Right atrium auricular region (tissue), 2 donors: ENCODE results near the gene TAB2. TPM values are rescaled to one million over a fixed set of nuclear protein-coding genes. Genes with fewer than 3 reads are reported as not detected.

Experiments used
- DNase-seq: peaks from one replicate; pipeline ENCODE4 v3.0.0-alpha.2; 2019; ENCODE audit warnings: low spot score
- H3K27ac ChIP-seq, 2 donors: fragments of 200-600 bp; sonication (generic); 1 replicate in 1 of 2; 2 replicates in 1 of 2; pipeline ENCODE4 v1.5.1; 2016 to 2019
- H3K27me3 ChIP-seq, 2 donors: fragments of 200-600 bp; sonication (generic); one replicate each; pipeline versions ENCODE4 v1.5.1 to v1.6.0; 2017 to 2019
- H3K36me3 ChIP-seq: fragments of 200-600 bp; sonication (generic); one replicate; pipeline ENCODE4 v1.5.1; 2016
- H3K4me1 ChIP-seq, 2 donors: fragments of 200-600 bp; sonication (generic); one replicate each; pipeline versions ENCODE4 v1.5.1 to v1.6.0; 2017 to 2019
- H3K4me3 ChIP-seq, 2 donors: fragments of 200-600 bp; sonication (generic); 1 replicate in 1 of 2; 2 replicates in 1 of 2; pipeline ENCODE4 v1.5.1; 2017 to 2019; ENCODE audit warnings: mild to moderate bottlenecking in 1 of 2, moderate library complexity in 1 of 2
- H3K9me3 ChIP-seq, 2 donors: fragments of 200-600 bp; sonication (generic); one replicate each; pipeline ENCODE4 v1.5.1; 2019
- CTCF ChIP-seq, 2 donors: fragments of 200-600 bp; sonication (generic); IDR thresholded peaks; one replicate each; pipeline ENCODE4 v1.5.1; 2019; ENCODE audit warnings: antibody characterized with exemption in 2 of 2
- total RNA-seq, 2 donors: library from RNA; depleted of rRNA; stranded (reverse); fragments of >200 nt; gene quantifications; one replicate each; pipeline ENCODE4 v1.1.0, GENCODE V29; 2016

Gene TAB2
- total RNA-seq, 2 donors from 2014 or later, result 51.8 to 58.5 TPM

- DNase-seq, result no peak
- Histone ChIP-seq H3K9me3 (no peaks in the 10 kb centered on the region), H3K36me3 (no peaks in the 10 kb centered on the region), H3K4me3 (no peak overlapping the region), H3K4me1 (no peaks in the 10 kb centered on the region), H3K27ac (no peak overlapping the region), H3K27me3 (no peaks in the 10 kb centered on the region)
- no peak for TF ChIP-seq CTCF (IDR thresholded peaks at IDR 0.05)
These were observed 111.1 kb downstream of the TAB2 start for GRCh38 chr6:149428606-149429005.

- no peaks in the 10 kb centered on the region for H3K4me1 ChIP-seq
- no peak for TF ChIP-seq CTCF (IDR thresholded peaks at IDR 0.05)
- no peaks in the 10 kb centered on the region for H3K27me3 ChIP-seq
- H3K36me3 ChIP-seq, result no peaks in the 10 kb centered on the region
- no peaks in the 10 kb centered on the region for H3K9me3 ChIP-seq
- no peak overlapping the region for H3K27ac ChIP-seq
- no peak overlapping the region for H3K4me3 ChIP-seq
- no peak for DNase-seq
These were observed 112.2 kb downstream of the TAB2 start for GRCh38 chr6:149429427-149430360.

- no peak overlapping the region for H3K27ac ChIP-seq
These were observed 114.6 kb downstream of the TAB2 start for GRCh38 chr6:149431905-149432775.

GRCh38 chr6:149433405-149433804, 115.9 kb downstream of the TAB2 start:
- H3K27me3 ChIP-seq, result no peaks in the 10 kb centered on the region
- no peaks in the 10 kb centered on the region for H3K36me3 ChIP-seq
- H3K4me1 ChIP-seq, result no peaks in the 10 kb centered on the region
- TF ChIP-seq CTCF (IDR thresholded peaks at IDR 0.05), result no peak
- H3K4me3 ChIP-seq, result no peak overlapping the region
- no peak overlapping the region for H3K27ac ChIP-seq
- DNase-seq, result no peak
- no peaks in the 10 kb centered on the region for H3K9me3 ChIP-seq

More at GRCh38 chr6:149431905-149432775, 114.6 kb downstream of the TAB2 start:
- no peaks in the 10 kb centered on the region for H3K4me1 ChIP-seq
- no peaks in the 10 kb centered on the region for H3K9me3 ChIP-seq
- no peaks in the 10 kb centered on the region for H3K27me3 ChIP-seq
- no peak overlapping the region for H3K4me3 ChIP-seq
- H3K36me3 ChIP-seq, result no peaks in the 10 kb centered on the region
- peak; percentile 95 for DNase-seq
- peak; percentile 76 to 95 for TF ChIP-seq CTCF (IDR thresholded peaks at IDR 0.05)

GRCh38 chr6:149433881-149434280, 116.4 kb downstream of the TAB2 start:
- no peaks in the 10 kb centered on the region for H3K27me3 ChIP-seq
- TF ChIP-seq CTCF (IDR thresholded peaks at IDR 0.05), result no peak
- no peak overlapping the region for H3K27ac ChIP-seq
- no peaks in the 10 kb centered on the region for H3K9me3 ChIP-seq
- H3K4me3 ChIP-seq, result no peak overlapping the region
- DNase-seq, result no peak
- H3K36me3 ChIP-seq, result no peaks in the 10 kb centered on the region
- H3K4me1 ChIP-seq, result no peaks in the 10 kb centered on the region
